NCI-H1048 (cell line): ENCODE results near the gene CCDC92.

ENCODE experiments used
- DNase-seq: peaks from one replicate; lab custom pipeline; 2025; lab: John Stamatoyannopoulos, UW

Gene CCDC92

DNA sequence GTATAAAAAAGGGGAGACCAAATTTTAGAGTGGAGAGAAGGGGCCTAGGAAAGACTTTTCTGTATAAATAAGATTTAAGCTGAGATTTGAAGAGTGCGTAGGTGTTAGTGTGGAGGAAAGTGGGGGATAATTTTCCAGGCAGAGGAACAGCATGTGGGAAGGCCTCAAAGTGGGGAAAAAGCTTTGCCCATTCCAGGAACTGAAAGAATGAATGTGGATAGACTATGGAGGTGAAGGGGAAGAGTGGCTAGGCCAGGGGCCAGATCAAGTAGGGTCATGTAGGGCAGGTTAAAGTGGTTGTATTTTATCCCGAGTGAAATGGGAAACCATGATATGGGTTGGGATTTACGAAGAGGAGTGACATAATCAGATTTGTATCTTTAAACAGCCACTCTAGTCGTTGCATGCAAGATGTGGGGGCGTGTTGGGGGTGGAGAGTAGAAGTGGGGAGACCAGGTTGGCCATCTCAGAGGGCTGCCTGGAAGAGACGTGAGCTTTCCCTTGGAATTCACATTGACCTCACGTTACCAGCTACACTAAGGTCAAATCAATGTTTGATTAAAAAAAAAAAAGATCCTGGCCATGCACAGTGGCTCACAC is 3.7 kb upstream of the CCDC92 start:
- no peak for DNase-seq

DNA sequence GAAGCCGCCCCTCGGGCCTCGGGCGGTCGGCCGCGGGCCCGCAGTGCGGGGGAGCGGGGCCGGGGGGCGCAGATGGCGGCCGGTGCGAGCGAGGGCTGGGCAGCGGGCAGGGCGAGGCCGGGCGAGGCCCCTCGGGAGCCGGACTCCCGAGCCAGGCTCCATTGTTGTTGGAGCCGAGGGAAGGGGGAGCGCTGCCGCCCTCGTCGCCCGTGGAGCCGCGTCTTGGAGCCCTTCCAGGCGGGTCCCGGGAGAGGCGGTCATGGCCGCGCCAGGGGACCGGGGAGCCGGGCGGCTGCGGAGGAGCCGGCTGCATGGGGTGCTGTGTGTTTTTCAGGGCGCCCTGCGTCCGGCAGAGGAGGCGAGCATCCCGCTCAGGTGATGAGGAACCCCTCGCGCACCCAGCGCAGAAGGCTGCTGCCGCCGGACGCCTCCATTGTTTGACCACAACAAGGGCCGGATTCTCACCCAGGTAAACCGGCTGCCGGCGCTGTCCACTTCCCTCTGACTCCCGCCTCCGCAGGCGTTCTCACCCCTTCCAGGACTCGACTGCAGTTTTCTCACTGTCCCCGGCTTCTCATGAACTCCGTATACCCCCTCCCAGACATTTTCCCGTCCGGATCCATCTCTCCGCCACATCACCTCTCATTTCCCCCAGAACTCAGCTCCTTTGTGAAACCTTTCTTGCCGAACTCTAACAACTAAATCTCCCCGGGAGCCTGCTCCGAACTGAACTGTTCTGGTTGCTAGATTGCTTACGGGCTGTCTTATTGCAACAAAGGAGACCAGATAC is 1.1 kb upstream of the CCDC92 start:
- DNase-seq: no peak

DNA sequence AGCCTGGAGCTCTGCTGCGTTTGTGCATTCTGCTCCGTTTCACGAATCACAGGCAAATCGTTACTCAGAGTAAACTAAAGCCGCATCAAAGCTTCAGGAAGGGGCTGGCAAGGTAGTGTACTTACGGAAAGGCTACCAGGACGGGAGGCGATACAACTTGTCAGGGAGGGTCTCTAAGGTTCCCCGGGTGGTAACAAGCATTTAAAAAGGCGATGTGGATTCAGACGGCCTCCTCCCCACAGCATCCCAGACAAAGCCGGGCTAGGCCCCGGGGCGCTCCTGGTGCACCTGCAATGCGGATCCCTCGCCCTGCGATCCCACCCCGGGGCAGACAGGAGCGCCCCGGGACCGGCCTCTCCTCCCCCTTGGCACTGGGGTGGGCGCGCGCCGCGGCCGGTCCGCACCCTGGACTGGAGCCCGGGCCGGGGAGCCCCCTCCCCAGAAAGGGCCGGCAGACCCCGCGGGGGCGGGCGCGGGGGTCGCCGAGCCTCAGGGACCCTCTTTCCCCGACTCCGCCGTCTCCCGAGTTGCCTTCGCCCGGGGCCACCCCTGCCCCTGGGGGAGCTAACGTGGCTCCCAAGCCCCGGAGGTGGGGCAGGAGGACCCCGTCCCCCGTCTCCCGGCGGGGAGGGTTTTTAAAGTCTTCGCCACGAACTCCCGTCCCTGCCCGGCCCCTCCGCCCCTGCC is 718 bp downstream of the CCDC92 start:
- DNase-seq: no peak

DNA sequence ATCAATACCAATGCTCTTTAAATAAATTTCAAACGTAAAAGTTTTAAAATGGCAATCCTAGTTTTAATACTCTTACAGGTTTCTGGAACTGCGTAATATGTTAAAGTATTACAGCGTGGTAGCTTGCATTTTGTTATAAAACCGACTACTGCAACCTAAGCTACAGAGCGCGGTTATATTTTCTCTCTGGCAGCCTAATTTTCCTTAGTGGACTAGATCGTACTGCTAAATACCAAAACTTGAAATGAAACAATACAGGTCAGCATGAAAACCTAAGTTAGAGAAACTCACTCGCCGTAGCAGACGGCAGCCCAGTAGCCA is 1.2 kb downstream of the CCDC92 start:
- DNase-seq: no peak

DNA sequence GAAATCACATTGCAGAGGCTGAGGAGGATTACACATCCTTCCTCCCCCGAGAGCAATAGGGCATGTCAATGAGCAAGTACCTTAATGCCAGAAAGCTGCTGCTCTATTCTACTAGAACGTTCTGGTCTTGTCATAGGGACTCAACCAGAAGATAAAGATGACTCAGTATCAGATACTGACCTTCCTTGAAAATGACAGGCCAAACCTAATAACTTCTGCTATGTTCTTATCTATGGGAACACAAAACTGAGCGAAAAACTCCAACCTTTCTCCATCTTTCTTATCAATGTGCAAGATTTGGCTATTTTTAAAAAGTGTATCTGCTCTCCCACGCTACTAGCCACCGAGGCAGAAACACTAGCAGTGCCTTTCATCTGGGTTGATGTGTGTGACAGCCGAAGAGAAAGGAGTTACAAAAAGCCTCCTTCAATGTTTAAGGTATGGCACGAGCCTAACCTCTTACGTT is 5.5 kb downstream of the CCDC92 start:
- no peak for DNase-seq

DNA sequence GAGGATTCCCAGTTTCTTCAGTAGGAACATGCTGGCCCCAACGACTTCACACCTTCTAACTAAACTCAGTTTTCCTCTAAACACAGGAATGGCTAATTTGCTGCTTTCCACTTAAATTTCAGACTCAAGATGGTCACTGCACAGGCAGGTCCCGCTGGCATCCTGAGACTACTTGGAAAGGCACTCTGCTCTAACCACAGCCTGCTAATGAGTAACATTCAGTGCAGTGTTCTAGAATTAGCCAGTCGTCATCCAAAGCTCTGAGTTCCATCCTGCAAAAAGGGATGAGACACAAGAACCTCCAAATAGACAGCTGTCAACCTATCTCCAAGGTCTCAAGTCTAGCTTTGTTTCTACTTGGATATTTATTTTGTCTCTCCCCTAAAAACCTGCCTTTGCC is 6.0 kb downstream of the CCDC92 start:
- DNase-seq: no peak

DNA sequence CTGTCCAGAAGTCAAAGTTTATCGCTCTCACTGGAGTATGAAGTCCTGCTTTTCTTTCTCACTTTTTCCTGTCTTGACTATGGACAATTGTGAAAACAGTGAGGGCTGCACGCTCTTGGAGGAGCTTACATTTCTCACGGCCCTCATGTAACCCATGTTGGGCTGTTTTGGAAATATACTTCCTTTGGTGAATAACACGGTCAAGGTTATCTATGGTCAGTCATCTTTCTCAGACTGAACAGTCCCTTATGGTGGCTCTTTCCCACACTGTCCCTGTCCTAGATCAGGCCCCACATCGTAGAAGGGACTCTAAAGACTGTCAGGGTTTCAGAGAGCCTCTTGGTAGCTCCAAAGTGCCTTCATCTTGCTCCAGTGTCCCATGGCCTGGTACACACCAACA is 7.2 kb downstream of the CCDC92 start:
- no peak for DNase-seq

DNA sequence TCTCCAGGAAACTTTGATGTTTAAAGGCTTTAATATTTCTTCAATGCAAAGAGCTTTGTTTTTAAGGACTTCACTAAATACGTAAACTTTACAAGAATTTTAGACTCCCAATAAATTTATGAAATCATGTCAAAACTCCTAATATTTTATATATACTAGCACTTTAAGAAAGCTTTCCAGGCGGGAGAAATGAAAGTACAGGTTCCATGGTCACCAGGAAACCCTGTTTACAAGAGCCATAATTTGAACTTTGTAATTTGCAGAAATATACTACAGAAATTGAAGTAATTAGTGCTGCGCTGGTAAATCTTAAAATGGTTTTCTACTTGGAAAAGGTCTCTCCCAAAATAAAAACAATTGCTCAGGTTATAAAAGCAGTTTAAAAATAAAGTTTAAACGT is 8.8 kb downstream of the CCDC92 start:
- no peak for DNase-seq

DNA sequence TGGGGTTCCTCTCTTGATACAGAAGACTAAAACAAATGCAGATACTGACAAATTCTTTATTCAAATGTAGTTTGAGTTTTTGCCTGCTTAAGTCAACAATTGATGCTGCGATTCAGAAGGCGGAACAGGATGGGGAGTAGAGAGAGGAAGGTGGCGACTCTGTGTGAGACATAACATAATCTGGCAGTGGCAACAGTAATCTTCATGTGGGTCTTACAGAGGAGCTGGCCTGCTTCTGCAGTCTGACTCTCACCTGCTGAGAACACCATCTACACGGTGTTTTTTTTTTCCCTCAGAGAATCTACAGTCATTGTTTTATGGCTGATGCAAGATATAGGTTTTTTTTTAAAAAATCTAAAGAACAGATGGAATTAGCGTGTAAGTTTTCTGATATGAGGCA is 10.1 kb downstream of the CCDC92 start:
- DNase-seq: no peak

DNA sequence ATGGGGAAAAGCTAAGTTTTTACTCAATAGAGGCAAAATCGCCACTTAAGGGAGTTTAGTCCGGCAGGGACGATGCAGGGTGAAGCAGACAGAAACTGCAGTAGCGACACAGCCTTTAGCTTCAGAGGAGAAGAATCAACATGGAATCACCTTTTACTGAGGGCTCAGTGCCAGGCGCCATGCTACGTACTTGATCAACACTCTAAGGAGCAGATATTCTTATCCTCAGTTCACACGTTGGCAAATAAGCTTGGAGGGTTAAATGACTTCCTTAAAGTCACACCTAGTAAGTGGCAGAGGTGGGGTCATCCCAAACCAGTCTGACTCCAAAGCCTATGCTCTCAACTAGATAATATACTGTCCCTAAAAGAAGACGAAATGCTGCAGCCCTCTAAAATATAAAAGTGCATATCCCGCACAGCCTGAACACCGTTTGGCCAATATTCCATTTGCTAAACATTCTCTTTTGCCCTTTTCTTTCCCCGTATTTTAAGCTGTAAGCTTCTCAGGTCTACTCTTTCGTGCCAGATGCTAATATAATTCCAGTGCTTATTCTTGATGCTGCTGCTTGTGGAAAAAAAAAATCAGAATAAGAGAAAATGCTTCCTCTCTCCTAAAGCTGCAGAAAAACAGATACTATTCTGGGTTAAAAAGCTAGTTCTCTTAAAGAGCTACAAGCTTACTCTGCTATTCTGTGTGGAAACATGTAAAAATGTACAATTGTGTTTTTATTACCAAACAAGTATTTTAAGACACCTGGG is 10.9 kb downstream of the CCDC92 start:
- no peak for DNase-seq

DNA sequence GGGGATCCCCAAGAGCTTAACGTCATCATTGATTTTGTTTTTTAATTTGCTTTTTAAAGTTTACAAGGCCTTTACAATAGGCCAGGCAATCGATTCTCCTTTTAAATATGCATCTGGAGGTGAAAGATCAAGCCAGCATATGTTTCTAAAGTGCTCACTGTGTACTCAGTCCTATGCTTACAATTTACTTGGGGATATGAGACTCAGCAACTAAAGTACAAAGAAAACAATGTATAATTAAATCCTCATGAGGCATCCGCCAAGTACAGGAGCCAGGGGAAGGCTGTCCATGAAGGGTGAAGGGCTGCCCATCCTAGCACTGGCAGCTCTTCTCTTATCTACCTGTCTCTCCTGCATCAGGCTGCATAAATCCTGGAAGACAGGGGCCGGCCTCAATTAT is 11.8 kb downstream of the CCDC92 start:
- DNase-seq: no peak

DNA sequence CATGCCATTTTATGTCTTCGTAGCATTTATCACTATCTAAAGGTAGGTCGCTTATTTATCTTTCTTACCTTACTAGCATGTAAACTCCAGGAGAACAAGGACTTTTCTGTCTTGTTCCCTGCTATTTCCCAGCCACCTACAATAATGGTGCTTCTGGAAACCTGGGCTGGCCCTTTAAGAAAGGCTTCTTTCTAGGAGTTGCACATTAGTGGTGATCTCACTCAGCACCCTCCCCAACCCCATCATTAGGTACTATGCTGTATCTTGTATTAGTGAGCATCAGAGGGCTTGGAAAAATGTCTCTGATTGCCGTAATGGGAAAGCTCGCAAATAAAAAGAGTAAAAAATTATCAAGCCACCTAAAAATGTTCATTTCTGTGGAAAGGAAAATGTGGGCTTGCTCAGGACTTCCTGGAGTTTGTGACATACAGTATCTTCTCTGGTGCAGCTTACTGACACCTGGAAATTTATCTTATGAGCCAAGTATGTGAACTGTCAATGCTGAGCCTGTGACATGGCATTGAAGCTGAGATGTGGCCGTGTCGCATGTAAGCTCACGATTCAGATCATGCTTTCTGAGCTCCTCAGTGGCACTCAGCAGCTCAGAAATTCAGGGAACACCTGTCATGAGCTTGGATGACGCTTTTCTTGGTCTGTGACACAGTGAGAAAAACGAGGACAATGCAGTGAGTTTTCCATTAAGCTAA is 12.4 kb downstream of the CCDC92 start:
- DNase-seq: no peak

DNA sequence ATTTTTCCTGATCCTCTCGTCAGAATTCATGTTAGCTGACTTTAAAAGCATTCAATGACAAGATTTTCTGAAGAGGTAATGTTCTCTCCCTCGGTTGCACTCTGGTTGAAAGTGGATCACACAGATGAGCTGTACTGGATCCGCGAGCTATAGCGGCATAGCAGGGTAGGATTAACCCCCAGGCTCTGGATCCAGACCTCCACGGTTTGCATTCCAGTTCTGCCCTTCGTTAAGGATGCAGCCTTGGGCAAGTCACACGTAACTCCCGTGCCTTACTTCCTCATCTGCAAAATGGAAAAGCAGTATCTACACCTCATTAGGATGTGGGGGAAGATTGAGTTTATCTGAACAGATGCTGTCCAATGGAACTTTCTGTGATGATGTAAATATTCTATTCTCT is 13.8 kb downstream of the CCDC92 start:
- no peak for DNase-seq

DNA sequence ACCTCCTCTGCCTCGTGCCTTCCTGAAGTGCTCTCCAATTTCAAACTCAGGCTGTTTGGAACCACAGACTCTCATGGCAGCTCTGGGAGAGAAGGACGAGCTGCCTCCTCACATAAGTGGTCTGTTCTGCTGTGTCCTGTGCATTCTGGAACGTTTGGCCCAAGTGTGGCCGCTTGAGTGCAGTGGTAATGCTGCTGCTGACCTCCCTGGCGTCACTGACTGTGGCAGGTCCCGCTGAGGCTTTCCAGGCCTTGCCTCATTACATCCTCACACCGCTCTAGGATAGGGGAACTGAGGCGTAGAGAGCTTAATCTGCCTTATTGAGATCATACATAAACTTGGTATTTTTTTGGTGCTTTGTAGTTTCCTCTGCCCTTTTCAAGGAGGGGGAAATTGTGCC is 14.2 kb downstream of the CCDC92 start:
- no peak for DNase-seq

DNA sequence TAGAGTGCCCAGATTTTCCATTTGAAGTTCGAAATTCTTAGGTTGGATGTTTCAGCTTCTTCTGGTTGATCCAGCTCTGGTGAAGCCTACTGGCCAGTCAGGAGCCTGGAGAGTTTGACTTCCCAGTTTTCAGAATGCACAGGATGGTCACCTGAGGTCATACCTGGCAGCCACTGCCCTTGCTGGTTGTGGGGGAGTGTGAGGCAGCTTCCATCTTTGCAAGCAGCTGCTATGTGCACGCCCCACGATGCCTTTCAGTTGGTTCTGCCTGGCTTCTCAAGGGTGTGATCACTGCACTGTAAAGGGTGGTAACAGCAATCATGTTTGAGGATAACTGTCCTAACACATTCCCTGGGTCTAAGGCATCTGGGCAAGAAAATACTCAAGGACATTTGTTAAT is 15.4 kb downstream of the CCDC92 start:
- no peak for DNase-seq

DNA sequence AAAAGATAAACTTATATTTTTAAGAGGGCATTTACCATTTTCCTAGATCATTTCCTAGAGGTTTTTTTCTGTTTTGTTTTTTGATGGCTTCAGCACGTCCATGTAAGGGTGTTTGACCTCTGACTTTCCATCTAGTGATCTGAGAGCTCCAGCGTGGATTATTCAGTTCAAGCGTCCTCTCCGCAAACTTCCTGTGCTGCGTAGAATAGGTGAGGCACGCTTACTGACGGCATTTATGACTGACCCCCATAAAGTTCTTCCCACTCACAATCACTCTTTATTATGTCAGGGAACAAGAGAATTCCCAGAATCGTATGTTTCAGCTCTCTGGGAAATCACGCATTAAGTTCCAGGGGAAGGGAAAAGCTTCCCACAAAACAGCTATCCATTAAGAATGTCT is 16.4 kb downstream of the CCDC92 start:
- DNase-seq: no peak

DNA sequence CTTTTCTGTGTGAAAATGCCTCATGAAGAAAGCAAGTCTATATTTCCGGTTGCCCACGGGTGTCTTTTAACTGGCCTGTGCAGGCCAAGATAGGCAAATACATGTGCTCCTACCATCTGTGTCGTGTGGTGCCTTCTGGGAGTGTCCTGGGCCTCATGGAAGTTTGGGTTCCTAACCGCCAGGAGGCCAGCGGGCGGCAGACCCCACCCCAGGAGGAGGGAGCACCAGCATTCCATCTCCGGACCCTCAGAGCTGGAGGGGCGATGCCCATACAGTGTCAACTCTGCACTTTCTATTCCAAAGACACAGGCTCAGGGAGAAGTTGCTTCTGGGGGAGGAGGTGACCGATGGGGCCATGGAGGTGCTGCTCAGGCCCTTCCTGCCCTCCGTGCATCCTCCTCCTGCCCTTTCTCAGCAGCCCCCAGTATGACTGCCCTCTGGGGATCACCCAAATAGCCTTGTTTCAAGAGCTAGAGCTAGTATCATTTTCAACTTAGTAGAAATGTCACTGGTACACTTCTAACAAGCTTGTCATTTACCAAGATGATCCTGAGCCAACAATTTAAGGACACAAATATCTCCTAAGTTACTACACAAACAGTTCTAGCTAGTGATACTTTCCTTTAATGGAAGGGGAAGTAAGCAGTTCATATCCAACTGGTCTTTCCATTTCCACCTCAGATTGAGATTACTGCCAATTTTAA is 17.8 kb downstream of the CCDC92 start:
- DNase-seq: no peak

DNA sequence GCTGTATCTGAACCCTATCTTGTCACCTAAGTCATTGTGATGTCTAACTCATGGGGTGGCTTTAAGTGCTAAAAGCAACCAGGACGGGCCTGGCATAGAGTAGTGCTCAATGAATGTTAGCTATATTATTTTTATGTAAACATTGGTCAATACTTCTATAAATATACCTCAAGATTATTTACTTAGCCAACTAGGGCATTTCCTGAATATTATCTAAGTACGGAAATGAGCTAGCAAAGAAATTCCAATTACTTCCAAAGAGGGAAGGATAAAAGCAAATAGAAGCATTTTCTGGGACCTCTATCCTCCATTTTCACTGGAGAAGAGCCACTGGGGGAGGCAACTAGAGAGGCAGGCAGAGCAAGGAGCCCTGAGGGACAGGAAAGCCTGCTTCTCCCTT is 20.6 kb downstream of the CCDC92 start:
- DNase-seq: no peak

DNA sequence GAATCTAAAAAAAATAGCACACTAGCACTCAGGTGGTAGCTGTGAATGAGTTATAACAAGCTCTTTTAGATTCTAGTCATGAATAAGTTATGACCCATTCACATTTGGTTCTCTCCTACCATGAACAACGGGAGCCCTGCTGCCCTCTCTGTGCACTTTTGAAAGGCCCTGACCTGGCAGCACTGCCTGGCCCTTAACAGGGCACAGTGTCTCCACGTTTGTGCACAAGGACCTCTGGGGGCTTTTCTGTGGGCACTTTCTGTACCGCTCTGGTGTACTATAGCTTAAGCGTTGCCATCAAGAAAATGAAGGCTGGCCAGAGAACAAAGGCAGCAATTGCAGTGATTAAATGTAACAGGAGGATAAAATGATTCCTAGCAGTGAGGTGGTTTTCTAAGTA is 21.2 kb downstream of the CCDC92 start:
- no peak for DNase-seq

DNA sequence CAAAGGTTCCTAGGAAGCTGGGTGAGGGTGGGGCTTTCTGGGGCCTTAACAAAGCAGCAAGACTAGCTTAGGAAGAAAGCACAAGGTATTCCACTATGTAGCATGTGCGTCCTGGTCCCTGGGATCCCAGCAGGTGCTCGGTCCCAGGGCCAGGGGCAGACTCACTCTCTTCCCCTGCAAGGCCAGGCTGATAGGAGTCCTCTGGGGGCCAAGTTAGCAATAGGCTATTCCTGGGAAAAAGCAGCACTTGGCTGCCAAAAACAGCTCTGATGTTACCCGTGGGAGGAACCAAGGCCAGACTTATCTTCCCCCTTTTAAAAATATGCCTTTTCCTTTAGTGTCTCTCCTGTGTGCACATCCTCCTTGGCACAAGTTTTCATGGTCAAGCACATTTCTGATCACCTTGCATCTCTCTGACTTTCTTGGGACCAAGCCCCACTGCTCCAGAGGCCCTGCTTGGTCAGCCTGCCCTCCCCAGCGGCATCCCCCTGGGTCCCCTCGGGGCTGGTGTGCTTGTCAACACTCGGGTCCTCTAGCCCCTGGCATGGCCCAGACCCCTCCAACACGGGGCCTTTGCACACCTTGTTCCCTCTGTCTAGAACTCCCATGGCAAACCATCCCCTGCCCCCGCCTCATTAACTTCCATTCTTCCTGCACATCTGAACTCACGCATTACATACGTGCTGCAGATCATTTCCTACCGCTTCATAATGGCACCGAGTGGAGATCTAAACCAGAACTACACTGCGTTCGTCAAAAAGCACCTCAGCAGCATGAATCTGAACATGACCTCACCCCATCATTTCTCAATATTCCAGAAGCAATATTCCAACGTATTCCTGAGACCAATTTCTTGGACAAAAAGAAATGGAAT is 21.9 kb downstream of the CCDC92 start:
- no peak for DNase-seq

DNA sequence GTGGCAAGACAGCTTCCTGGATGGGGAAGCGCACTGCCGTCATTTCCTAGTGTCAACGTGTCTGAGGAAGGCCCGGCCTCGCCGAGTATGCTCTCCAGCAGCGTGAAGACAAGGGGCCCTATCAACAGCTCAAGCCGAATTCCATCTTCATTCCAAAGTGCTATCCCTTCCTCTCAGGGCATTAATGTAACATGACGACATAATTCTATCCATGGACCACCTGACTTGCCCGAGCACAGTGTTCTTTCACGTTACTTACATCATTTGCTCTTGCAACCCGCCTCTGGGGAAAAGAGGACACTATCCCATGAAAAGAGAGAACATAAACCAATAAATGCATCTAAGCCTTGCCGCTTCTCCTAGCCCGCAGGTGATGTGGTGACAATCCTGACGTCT is 22.9 kb downstream of the CCDC92 start:
- DNase-seq: no peak
